HEK293T (cell line): ENCODE data around the gene PTPRG.

Experiments
- CTBP1 ChIP-seq: fragments of 450-650 bp; IDR thresholded peaks from 2 replicates; pipeline ENCODE4 v1.6.1; 2016; ENCODE audit warnings: borderline replicate concordance
- ELF4 ChIP-seq: fragments of 450-650 bp; IDR thresholded peaks from 2 replicates; pipeline ENCODE4 v1.6.1; 2017; ENCODE audit warnings: antibody characterized with exemption
- TF ChIP-seq, protein P1 (sequence below): fragments of 450-650 bp; IDR thresholded peaks from 2 replicates; pipeline ENCODE4 v1.6.1; 2016

DNA sequence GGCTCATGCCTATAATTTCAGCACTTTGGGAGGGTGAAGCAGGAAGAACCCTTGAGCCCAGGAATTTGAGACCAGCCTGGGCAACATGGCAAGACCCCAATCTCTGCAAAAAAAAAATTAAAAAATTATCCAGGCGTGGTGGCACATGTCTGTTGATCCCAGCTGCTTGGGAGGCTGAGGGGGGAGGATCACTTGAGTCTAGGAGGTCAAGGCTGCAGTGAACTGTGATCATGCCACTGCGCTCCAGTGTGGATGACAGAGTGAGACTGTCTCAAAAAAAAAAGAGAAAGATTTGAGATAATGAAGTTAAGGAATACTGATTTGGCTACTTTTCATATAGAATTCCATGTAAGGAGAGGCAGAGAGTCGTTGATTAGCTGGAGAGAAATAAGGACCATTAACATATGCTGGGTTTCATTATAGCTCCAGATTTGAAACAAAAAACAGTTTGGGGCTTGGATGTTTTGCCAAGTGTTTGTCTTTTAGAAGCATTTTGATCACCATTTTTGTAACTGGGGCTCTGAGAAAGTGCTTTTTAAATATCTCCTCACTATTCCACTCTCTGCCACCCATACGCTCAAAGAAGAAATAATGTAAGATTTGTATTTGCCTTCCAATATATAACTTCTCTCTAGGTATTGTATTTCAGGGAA lies 597.8 kb downstream of the PTPRG start:
- TF ChIP-seq CTBP1 (no peak), ELF4 (no peak)
- TF ChIP-seq, protein P1, sequence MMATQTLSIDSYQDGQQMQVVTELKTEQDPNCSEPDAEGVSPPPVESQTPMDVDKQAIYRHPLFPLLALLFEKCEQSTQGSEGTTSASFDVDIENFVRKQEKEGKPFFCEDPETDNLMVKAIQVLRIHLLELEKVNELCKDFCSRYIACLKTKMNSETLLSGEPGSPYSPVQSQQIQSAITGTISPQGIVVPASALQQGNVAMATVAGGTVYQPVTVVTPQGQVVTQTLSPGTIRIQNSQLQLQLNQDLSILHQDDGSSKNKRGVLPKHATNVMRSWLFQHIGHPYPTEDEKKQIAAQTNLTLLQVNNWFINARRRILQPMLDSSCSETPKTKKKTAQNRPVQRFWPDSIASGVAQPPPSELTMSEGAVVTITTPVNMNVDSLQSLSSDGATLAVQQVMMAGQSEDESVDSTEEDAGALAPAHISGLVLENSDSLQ, result no peak
